ENCODE data around the gene NLGN1.
"Not testable (repeated sequence)": the region's sequence is repeated elsewhere in the genome, so short reads cannot be mapped to it uniquely, and the experiment has no call there.

NLGN1 gene

GRCh38 chr3:173531602-173532001, 134.1 kb downstream of the NLGN1 start:
- TF ChIP-seq ZFX (IDR thresholded peaks at IDR 0.05; ENCODE audit: borderline replicate concordance), result no peak
- no peak for TF ChIP-seq CTCF (IDR thresholded peaks at IDR 0.05)

GRCh38 chr3:173538410-173538809, 140.9 kb downstream of the NLGN1 start:
- H3K27ac ChIP-seq, result no peak overlapping the region
- TF ChIP-seq ZFX (IDR thresholded peaks at IDR 0.05; ENCODE audit: borderline replicate concordance) (no peak), CTCF (IDR thresholded peaks at IDR 0.05) (no peak; the same call in 1 of the 2 replicates)

More at GRCh38 chr3:173531602-173532001, 134.1 kb downstream of the NLGN1 start:
- no peak overlapping the region for H3K27ac ChIP-seq

- H3K27ac ChIP-seq, result not testable (repeated sequence)
Observed at GRCh38 chr3:173545590-173545989, 148.0 kb downstream of the NLGN1 start.

- no peak overlapping the region for H3K27ac ChIP-seq
- no peak for TF ChIP-seq ZFX (IDR thresholded peaks at IDR 0.05; ENCODE audit: borderline replicate concordance)
- no peak for TF ChIP-seq CTCF (IDR thresholded peaks at IDR 0.05)
Observed at GRCh38 chr3:173547070-173547469, 149.5 kb downstream of the NLGN1 start.

GRCh38 chr3:173548261-173548660, 150.7 kb downstream of the NLGN1 start:
- TF ChIP-seq ZFX (IDR thresholded peaks at IDR 0.05; ENCODE audit: borderline replicate concordance) (no peak), CTCF (IDR thresholded peaks at IDR 0.05) (no peak)
- no peak overlapping the region for H3K27ac ChIP-seq

- TF ChIP-seq CTCF (IDR thresholded peaks at IDR 0.05), result no peak
- TF ChIP-seq ZFX (IDR thresholded peaks at IDR 0.05; ENCODE audit: borderline replicate concordance), result no peak
- no peak overlapping the region for H3K27ac ChIP-seq
Observed at GRCh38 chr3:173552526-173552925, 155.0 kb downstream of the NLGN1 start.

GRCh38 chr3:173553635-173554280, 156.2 kb downstream of the NLGN1 start:
- no peak overlapping the region for H3K27ac ChIP-seq
- TF ChIP-seq ZFX (IDR thresholded peaks at IDR 0.05; ENCODE audit: borderline replicate concordance) (no peak), CTCF (IDR thresholded peaks at IDR 0.05) (peak; percentile 80)

GRCh38 chr3:173556546-173556945, 159.0 kb downstream of the NLGN1 start:
- no peak overlapping the region for H3K27ac ChIP-seq
- TF ChIP-seq CTCF (IDR thresholded peaks at IDR 0.05) (no peak), ZFX (IDR thresholded peaks at IDR 0.05; ENCODE audit: borderline replicate concordance) (no peak)
